Uterus (tissue), 4 donors: ENCODE results near the gene ZMYND8. TPM values are rescaled to one million over a fixed set of nuclear protein-coding genes. Genes with fewer than 3 reads are reported as not detected.

Experiments
- DNase-seq, 2 donors: peaks; one replicate each; pipeline ENCODE4 v3.0.0-alpha.2; 2019 to 2020
- H3K27ac ChIP-seq, 2 donors: fragments of 200-600 bp; sonication (generic); 1 replicate in 1 of 2; 2 replicates in 1 of 2; pipeline ENCODE4 v1.5.1; 2016 to 2018
- H3K27me3 ChIP-seq, 2 donors: fragments of 200-600 bp; sonication (generic); one replicate each; pipeline ENCODE4 v1.5.1; 2018 to 2019; ENCODE audit warnings: control low read depth in 1 of 2
- H3K36me3 ChIP-seq, 2 donors: fragments of 200-600 bp; sonication (generic); one replicate each; pipeline ENCODE4 v1.5.1; 2019; ENCODE audit warnings: control low read depth in 1 of 2
- H3K4me1 ChIP-seq, 2 donors: fragments of 200-600 bp; sonication (generic); one replicate each; pipeline ENCODE4 v1.5.1; 2018 to 2019; ENCODE audit warnings: control low read depth in 1 of 2
- H3K4me3 ChIP-seq, 2 donors: fragments of 200-600 bp; sonication (generic); 1 replicate in 1 of 2; 2 replicates in 1 of 2; pipeline ENCODE4 v1.5.1; 2018 to 2019; ENCODE audit warnings: mild to moderate bottlenecking in 1 of 2
- H3K9me3 ChIP-seq, 2 donors: fragments of 200-600 bp; sonication (generic); one replicate each; pipeline ENCODE4 v1.5.1; 2019; ENCODE audit warnings: control low read depth in 1 of 2
- POLR2A ChIP-seq, 2 donors: fragments of 450-650 bp; IDR thresholded peaks; one replicate each; pipeline ENCODE4 v1.6.1; 2016; ENCODE audit warnings: antibody characterized with exemption in 2 of 2, mild to moderate bottlenecking in 1 of 2, moderate library complexity in 1 of 2
- intact Hi-C: fragments of 100-400 bp; cut with DNase I; formaldehyde crosslinking; loops from one replicate; pipeline ENCODE4 v1.15.1; 2023; ENCODE audit warnings: low total_unique reads
- total RNA-seq, 4 donors: library from RNA; depleted of rRNA in 3 of 4; stranded (reverse); fragments of >200 nt in 3 of 4; gene quantifications; one replicate each; pipeline versions ENCODE4 v1.1.0 to v1.2.4, GENCODE V29; 2014 to 2023
- TF ChIP-seq, protein P1 (sequence below), 4 experiments: fragments of 200-600 bp in 2 of 4; fragments of 450-650 bp in 2 of 4; sonication (generic) in 2 of 4; IDR thresholded peaks; one replicate each; pipeline ENCODE4 v1.5.1; 2016 to 2019; ENCODE audit warnings: antibody characterized with exemption in 4 of 4, mild to moderate bottlenecking in 2 of 4, moderate library complexity in 1 of 4
- donor health status: DM: yes; HTN: yes; CAD: no.

The ZMYND8 gene
- total RNA-seq, 4 donors from 2014 or later, result 10.2 to 26.7 (median 16.0) TPM

DNA sequence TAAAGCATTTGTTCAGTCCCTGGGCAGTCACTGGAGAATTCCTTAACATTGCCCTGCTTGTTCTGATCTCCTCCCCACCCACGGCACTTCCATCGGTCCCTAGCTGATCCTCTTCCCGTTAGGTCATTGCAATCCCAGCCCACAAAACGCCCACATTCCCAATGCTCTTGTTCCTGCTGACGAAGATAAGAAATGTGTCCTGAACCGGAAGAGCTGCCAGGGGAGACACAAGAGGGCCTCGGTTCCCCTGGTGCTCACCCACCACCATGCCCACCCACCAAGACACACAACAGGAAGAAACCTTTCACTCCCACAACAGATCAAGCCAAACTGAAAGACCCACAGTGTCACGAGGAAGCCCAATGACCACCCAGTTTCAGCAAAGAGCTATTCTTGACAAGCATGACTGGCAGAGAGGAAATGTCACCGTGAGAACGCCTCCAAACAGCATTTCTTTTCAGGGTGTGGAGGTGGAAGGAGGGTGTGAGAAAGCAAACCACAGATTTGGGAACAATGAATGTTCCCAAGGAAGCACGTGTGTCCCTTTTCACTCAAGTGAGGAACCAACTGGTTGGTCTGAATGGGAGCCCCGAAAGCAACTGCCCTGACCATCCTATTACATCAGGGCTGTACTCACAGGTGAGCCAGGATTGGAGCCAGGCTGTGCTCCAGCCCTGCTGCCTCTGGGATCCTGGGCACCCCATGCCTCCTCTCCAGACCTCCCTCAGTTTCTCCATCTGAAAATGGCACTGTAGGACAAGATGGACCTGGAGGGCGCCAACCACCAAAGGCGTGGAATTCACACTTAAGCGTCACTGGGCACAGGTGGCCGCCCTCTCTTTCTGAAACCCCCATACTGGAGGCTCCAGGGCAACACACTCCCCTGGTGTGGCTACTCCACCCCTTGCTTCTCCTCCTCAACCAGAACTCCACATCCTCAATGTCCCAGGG is 97.5 kb downstream of the ZMYND8 start:
- H3K36me3 ChIP-seq, result no peaks in the 10 kb centered on the region
- H3K4me1 ChIP-seq, result no peaks in the 10 kb centered on the region
- no peak for DNase-seq
- TF ChIP-seq, protein P1, sequence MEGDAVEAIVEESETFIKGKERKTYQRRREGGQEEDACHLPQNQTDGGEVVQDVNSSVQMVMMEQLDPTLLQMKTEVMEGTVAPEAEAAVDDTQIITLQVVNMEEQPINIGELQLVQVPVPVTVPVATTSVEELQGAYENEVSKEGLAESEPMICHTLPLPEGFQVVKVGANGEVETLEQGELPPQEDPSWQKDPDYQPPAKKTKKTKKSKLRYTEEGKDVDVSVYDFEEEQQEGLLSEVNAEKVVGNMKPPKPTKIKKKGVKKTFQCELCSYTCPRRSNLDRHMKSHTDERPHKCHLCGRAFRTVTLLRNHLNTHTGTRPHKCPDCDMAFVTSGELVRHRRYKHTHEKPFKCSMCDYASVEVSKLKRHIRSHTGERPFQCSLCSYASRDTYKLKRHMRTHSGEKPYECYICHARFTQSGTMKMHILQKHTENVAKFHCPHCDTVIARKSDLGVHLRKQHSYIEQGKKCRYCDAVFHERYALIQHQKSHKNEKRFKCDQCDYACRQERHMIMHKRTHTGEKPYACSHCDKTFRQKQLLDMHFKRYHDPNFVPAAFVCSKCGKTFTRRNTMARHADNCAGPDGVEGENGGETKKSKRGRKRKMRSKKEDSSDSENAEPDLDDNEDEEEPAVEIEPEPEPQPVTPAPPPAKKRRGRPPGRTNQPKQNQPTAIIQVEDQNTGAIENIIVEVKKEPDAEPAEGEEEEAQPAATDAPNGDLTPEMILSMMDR (IDR thresholded peaks at IDR 0.05), result no peak
- TF ChIP-seq POLR2A (IDR thresholded peaks at IDR 0.05), result no peak
- H3K4me3 ChIP-seq, result no peak overlapping the region
- H3K9me3 ChIP-seq, result no peaks in the 10 kb centered on the region
- peak overlapping the region; percentile 21 to 35 for H3K27ac ChIP-seq
- no peaks in the 10 kb centered on the region for H3K27me3 ChIP-seq
- intact Hi-C loops, result no loop called here

DNA sequence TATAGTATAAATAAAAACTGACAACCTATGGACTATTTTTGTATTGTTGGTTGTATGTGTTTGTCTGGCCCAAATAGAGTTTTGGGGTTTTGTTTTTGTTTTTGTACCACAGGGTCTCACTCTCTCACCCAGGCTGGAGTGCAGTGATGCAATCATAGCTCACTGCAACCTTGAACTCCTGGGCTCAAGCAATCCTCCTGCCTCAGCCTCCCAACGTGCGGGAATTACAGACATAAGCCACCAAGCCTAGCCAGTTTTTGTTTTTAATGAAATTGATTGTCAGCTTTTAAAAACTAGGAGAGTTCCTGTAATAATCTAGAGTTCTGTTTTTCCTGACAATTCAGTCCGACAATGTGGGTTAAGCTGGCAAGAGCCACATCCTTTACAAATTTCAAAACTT is 98.7 kb downstream of the ZMYND8 start:
- no peak for DNase-seq
- Histone ChIP-seq H3K4me3 (no peak overlapping the region), H3K27me3 (no peaks in the 10 kb centered on the region), H3K36me3 (no peaks in the 10 kb centered on the region), H3K4me1 (no peaks in the 10 kb centered on the region), H3K9me3 (no peaks in the 10 kb centered on the region), H3K27ac (peak overlapping the region in 1 of 2 donors; percentile 21)
- intact Hi-C loops, result no loop called here
- no peak for TF ChIP-seq POLR2A (IDR thresholded peaks at IDR 0.05)
- TF ChIP-seq, protein P1 (IDR thresholded peaks at IDR 0.05), result no peak

DNA sequence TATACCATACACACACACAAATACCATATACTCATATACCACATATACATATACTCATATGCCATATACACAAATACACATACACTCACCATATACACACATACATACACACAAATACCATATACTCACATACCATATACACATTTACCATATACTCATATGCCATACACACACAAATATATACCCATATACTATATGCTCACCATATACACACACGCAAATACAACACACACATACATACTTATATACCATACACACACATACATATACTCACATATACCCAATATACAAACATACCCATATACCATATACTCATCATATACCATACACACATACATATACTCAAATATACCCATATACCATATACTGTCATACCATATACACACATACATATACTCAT is 99.2 kb downstream of the ZMYND8 start:
- TF ChIP-seq POLR2A (IDR thresholded peaks at IDR 0.05), result no peak
- TF ChIP-seq, protein P1 (IDR thresholded peaks at IDR 0.05), result no peak
- no peaks in the 10 kb centered on the region for H3K36me3 ChIP-seq
- H3K4me3 ChIP-seq, result no peak overlapping the region
- DNase-seq, result no peak
- H3K9me3 ChIP-seq, result no peaks in the 10 kb centered on the region
- no peaks in the 10 kb centered on the region for H3K4me1 ChIP-seq
- peak overlapping the region in 1 of 2 donors; percentile 61 for H3K27ac ChIP-seq
- intact Hi-C loops, result no loop called here
- H3K27me3 ChIP-seq, result no peaks in the 10 kb centered on the region

DNA sequence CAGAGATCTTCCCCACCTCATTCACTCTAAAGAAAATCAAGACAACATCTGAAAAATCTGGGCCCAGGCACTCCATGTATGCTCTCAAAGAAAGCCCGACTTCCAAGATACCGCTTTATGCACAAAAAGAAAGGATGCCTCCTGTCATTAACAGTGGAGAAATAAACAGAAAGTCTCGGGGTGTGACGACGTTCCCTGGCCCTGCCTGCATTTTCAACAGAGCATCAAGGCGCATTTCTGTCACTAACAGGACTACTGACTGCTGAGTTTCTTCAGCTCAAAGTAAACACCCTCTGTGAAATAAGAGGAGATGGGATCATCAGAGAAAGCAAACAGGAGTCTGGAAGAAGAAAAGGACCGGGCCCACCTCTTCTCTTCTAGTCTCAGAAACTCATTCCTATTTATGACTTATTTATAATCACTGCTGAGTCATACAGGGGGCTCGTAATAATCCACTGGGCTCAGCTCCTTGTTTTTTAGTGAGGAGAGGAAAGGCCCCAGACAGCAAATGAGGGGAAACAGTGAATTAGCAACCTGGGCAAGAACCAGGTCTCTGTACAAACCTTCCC is 99.7 kb downstream of the ZMYND8 start:
- Histone ChIP-seq H3K4me1 (no peaks in the 10 kb centered on the region), H3K27me3 (no peaks in the 10 kb centered on the region), H3K27ac (peak overlapping the region; percentile 30 to 61), H3K36me3 (no peaks in the 10 kb centered on the region), H3K9me3 (no peaks in the 10 kb centered on the region), H3K4me3 (no peak overlapping the region)
- no peak for TF ChIP-seq POLR2A (IDR thresholded peaks at IDR 0.05)
- TF ChIP-seq, protein P1 (IDR thresholded peaks at IDR 0.05), result no peak
- intact Hi-C loops, result no loop called here
- DNase-seq, result no peak

DNA sequence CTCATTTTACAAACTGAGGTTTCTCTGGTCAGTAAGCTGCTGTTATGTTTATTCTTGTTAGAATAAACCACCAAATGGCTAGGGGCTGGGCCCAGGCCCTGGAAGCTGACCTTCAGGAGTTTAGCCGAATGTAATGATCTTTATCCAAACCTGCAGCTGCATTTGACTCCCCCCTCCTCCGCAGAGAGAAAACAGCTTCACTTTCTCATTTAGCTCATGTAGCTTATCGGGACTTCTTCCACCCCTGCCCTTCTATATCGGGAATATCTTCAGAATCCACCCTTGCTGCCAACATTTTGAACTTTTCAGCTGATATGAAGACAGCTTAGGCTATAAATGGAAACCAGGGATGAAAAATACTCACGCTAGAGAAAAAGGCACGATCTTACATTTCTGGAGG is 102.6 kb downstream of the ZMYND8 start:
- no peak overlapping the region for H3K4me3 ChIP-seq
- no peaks in the 10 kb centered on the region for H3K27me3 ChIP-seq
- peak overlapping the region; percentile 46 to 48 for H3K27ac ChIP-seq
- no peaks in the 10 kb centered on the region for H3K36me3 ChIP-seq
- H3K9me3 ChIP-seq, result no peaks in the 10 kb centered on the region
- DNase-seq, result no peak
- intact Hi-C loops, result no loop called here
- no peaks in the 10 kb centered on the region for H3K4me1 ChIP-seq
- TF ChIP-seq, protein P1 (IDR thresholded peaks at IDR 0.05), result no peak
- TF ChIP-seq POLR2A (IDR thresholded peaks at IDR 0.05), result no peak
